IPS DF 19.7 (cell line): ENCODE data around the gene ARF5.
"Not testable (repeated sequence)": the region's sequence is repeated elsewhere in the genome, so short reads cannot be mapped to it uniquely, and the experiment has no call there.

Source experiments
- DNase-seq: peaks from one replicate; pipeline ENCODE4 v3.0.0-alpha.2; 2013; ENCODE audit warnings: low read depth, low spot score

The ARF5 gene

GRCh38 chr7:127588019-127588696, at the start of gene ARF5:
TSS of gene ARF5 (plus strand) at chr7:127588411. CDS start at chr7:127588499, 88 bp downstream.
- DNase-seq, result peak; percentile 40

GRCh38 chr7:127539116-127539515, 49.1 kb upstream of the ARF5 start:
- no peak for DNase-seq

- not testable (repeated sequence) for DNase-seq
These were observed 47.8 kb upstream of the ARF5 start for GRCh38 chr7:127540461-127540860.

GRCh38 chr7:127541548-127541947, 46.7 kb upstream of the ARF5 start:
- DNase-seq, result no peak

- DNase-seq, result no peak
These were observed 41.9 kb upstream of the ARF5 start for GRCh38 chr7:127546313-127546712.

- no peak for DNase-seq
These were observed 38.0 kb upstream of the ARF5 start for GRCh38 chr7:127550247-127550646.

- DNase-seq, result no peak
These were observed 36.3 kb upstream of the ARF5 start for GRCh38 chr7:127551941-127552340.

GRCh38 chr7:127556404-127556803, 31.8 kb upstream of the ARF5 start:
- no peak for DNase-seq

- DNase-seq, result no peak
These were observed 30.4 kb upstream of the ARF5 start for GRCh38 chr7:127557803-127558202.

- no peak for DNase-seq
These were observed 22.0 kb upstream of the ARF5 start for GRCh38 chr7:127566242-127566641.

GRCh38 chr7:127568034-127568433, 20.2 kb upstream of the ARF5 start:
- DNase-seq, result not testable (repeated sequence)

GRCh38 chr7:127571741-127572505, 16.3 kb upstream of the ARF5 start:
- DNase-seq, result no peak

GRCh38 chr7:127578036-127578684, 10.1 kb upstream of the ARF5 start:
- DNase-seq, result no peak

GRCh38 chr7:127578711-127579275, 9.4 kb upstream of the ARF5 start:
- DNase-seq, result no peak

- no peak for DNase-seq
These were observed 7.6 kb upstream of the ARF5 start for GRCh38 chr7:127580612-127581011.

GRCh38 chr7:127581716-127582115, 6.5 kb upstream of the ARF5 start:
- DNase-seq, result no peak

GRCh38 chr7:127582361-127582760, 5.8 kb upstream of the ARF5 start:
- DNase-seq, result no peak

- no peak for DNase-seq
These were observed 3.6 kb upstream of the ARF5 start for GRCh38 chr7:127584648-127585043.

GRCh38 chr7:127585044-127585953, 2.9 kb upstream of the ARF5 start, which contains the start of gene GCC1:
TSS of gene GCC1 (minus strand) at chr7:127585596. CDS start at chr7:127585182, 414 bp downstream.
- DNase-seq, result no peak

- no peak for DNase-seq
These were observed 1.9 kb upstream of the ARF5 start for GRCh38 chr7:127586346-127586745.

- DNase-seq, result no peak
These were observed 570 bp upstream of the ARF5 start for GRCh38 chr7:127587663-127588018.
